ENCODE data around the gene RCOR2.

RCOR2 gene

DNA sequence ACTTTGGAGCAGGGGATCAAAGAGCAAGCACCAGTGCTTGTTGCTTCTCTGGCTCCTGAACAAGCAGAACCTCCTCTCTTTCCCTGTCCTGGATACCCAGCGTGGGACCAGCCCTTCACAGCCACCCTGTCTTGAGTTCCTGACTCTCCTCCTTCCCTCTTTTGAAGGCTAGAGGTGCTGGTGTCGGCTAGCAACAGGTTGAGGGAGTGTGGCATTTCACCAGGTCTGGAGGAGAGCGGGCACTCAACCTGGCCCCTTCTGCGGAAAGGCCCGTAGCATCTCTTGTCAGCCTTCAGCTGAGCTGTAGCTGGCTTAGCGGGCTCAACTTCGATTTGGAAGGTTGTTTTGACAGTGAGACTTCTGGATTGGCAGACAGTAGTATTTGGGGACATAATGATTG, 26.6 kb downstream of the RCOR2 start:
- TF ChIP-seq, protein P1, sequence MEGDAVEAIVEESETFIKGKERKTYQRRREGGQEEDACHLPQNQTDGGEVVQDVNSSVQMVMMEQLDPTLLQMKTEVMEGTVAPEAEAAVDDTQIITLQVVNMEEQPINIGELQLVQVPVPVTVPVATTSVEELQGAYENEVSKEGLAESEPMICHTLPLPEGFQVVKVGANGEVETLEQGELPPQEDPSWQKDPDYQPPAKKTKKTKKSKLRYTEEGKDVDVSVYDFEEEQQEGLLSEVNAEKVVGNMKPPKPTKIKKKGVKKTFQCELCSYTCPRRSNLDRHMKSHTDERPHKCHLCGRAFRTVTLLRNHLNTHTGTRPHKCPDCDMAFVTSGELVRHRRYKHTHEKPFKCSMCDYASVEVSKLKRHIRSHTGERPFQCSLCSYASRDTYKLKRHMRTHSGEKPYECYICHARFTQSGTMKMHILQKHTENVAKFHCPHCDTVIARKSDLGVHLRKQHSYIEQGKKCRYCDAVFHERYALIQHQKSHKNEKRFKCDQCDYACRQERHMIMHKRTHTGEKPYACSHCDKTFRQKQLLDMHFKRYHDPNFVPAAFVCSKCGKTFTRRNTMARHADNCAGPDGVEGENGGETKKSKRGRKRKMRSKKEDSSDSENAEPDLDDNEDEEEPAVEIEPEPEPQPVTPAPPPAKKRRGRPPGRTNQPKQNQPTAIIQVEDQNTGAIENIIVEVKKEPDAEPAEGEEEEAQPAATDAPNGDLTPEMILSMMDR (IDR thresholded peaks at IDR 0.05; ENCODE audit: low read depth, low read length, missing control alignments) = no peak
- in situ Hi-C loops (cut with HindIII; ENCODE audit: low sequenced_read_pairs) = no loop called here
- no peak overlapping the region for H3K4me3 ChIP-seq (ENCODE audit: low read depth, low read length)
- DNase-seq (ENCODE audit: low read depth) = no peak

DNA sequence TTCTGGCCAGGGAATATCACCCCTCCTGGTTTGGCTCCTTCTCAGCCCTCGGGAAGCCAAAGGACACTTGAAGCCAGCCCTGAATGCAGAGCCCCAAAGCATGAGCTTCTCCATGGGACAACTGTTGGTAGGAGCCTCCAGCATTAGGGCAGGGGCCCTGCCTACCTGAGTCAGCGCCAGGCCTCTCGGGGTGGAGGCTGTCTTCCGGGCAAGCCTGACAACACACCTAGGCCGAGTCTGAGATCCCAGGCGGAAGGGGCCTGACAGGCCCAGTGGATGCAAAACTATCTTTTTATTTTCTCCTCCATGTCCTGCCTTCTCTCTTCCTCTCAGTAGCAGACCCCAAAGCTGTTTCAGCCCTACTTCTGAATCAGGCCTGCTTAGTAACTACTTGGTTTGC, 27.6 kb downstream of the RCOR2 start:
- DNase-seq (ENCODE audit: low read depth) = no peak
- in situ Hi-C loops (cut with HindIII; ENCODE audit: low sequenced_read_pairs) = no loop called here
- TF ChIP-seq, protein P1 (IDR thresholded peaks at IDR 0.05; ENCODE audit: low read depth, low read length, missing control alignments) = no peak
- H3K4me3 ChIP-seq (ENCODE audit: low read depth, low read length) = no peak overlapping the region

DNA sequence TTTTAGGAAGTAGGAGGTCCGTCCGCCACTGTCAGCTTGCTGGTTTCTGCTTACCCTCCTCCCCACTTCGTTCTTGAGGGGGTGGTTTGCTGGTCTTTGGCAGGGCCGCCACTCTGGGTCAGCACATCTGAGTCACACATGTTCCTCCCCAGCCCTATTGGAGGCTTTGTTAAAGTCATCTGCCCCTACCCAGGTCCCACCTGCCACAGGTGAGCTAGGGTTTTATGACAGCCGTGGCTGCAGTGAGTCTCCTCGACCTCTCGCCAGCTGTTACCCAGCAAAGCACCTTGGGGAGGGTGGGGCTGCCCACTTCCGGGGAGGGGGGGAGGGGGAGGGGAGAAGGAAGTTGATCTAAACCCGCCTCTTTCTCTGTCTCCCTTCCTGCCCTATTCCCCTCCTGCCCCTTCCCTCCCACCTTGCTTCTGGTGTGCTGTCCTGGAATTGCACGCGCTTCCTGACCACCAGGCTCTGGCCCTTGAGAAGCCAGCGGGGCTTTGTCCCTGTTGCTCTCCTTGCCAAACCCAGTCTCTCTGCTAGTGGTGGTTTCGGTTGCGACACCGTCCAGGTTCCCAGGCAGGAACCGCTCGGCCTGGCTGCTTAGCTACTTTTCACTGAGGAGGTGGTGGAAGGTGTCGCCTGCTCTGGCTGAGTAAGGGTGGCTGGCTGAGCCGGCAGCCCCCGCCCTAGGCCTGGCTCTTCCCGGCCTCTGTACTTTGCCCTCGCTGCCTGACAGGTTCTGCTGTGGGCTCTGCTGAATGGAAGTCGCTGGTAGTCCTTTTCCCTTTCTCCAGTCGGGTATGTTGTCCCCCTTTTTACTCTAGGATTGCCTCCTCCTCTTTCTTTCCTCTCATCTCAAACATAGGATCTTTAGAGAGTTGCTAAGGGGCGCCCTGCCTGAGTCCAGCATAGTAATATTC, 28.5 kb downstream of the RCOR2 start:
- in situ Hi-C loops (cut with HindIII; ENCODE audit: low sequenced_read_pairs) = no loop called here
- DNase-seq (ENCODE audit: low read depth) = peak; percentile 45
- TF ChIP-seq, protein P1 (IDR thresholded peaks at IDR 0.05; ENCODE audit: low read depth, low read length, missing control alignments) = no peak
- no peak overlapping the region for H3K4me3 ChIP-seq (ENCODE audit: low read depth, low read length)

DNA sequence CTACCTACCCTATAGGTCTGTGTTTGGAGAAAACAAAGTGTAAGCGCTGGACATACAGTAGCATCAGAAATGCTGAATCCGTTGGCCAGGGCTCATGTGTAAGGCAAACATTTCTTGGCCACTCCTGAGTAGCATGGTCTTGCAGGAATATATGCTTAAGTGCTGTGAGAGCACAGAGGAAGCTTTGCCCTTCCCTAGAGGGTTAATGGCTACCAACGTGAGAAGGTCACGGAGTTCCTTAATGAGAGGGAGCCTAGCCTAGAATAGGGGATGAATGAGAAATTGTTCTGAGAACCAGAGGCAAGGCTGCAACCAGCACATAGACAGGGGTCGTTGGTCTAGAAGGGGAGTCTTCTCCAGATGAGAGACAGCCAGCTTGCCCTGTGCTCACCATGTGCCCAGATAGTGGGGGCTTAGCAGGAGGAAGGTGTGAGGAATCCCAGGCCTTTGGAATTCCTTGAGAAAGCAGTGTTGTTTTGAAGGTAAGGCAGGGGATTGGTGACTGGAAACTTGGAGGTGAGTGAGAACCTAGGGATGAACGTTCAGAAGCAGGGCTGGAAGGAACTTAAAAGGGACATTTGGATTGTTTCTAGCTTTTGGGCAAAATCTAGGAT, 29.5 kb downstream of the RCOR2 start:
- no peak for DNase-seq (ENCODE audit: low read depth)
- H3K4me3 ChIP-seq (ENCODE audit: low read depth, low read length) = no peak overlapping the region
- TF ChIP-seq, protein P1 (IDR thresholded peaks at IDR 0.05; ENCODE audit: low read depth, low read length, missing control alignments) = no peak
- in situ Hi-C loops (cut with HindIII; ENCODE audit: low sequenced_read_pairs) = no loop called here

DNA sequence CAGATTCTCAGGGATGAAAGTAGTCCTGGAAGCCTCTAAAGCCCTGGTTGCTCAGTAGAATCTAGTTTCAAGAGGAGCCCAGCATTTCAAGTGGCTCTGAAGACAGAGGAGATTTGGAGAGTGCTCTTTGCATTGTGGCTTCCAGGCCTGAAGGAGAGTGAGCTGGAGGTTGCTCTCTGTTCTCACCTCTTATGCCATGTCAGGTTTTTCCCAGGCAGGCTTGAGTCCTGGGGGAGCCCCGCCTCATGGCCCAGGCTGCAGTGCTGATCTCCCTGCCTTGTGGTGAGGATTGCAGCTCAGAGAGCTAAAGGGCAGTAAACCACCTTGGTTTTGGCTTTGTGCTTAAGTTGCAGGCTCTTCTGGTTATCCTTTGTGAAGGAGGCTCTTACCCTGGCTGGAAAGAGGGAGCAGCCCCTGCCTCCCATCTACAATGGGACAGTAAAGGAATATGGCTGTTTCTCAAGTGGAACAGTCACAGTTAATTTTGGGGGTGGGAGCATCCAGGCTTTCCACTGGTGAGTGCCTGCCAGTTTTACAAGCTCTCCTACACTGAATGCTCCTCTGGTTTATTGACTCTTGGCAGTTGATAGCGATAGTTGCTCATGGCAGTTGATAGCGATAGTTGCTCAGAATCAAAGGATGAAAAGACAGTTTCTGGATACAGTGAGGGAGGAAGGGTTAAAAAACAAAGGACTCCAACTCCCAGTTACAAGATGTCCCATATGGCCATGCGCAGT, 32.6 kb downstream of the RCOR2 start:
- DNase-seq (ENCODE audit: low read depth) = no peak
- TF ChIP-seq, protein P1 (IDR thresholded peaks at IDR 0.05; ENCODE audit: low read depth, low read length, missing control alignments) = no peak
- in situ Hi-C loops (cut with HindIII; ENCODE audit: low sequenced_read_pairs) = no loop called here
- no peak overlapping the region for H3K4me3 ChIP-seq (ENCODE audit: low read depth, low read length)

DNA sequence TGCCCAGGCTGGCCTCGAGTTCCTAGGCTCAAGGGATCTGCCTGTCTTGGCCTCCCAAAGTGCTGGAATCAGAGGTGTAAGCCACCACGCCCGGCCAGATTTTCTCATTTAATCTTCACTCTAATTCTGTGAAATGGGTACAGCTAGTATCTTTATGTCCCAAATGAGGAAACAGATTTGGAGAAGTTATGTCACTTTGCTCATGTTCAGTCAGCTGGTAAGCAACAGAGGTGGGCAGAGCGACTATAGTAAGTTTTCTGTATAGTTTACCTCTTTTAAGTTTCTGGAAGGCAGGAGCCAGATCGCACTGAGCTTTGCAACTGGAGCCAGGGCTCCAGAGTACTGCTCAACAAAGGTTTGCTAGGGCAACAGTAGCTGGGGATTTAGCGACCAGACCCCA, 33.2 kb downstream of the RCOR2 start:
- no peak overlapping the region for H3K4me3 ChIP-seq (ENCODE audit: low read depth, low read length)
- in situ Hi-C loops (cut with HindIII; ENCODE audit: low sequenced_read_pairs) = no loop called here
- DNase-seq (ENCODE audit: low read depth) = no peak
- TF ChIP-seq, protein P1 (IDR thresholded peaks at IDR 0.05; ENCODE audit: low read depth, low read length, missing control alignments) = no peak

All from astrocyte of the cerebellum (primary cell).